ENCODE results near the gene NSDHL. TPM values are rescaled to one million over a fixed set of nuclear protein-coding genes. Genes with fewer than 3 reads are reported as not detected.
"Not testable (repeated sequence)": the region's sequence is repeated elsewhere in the genome, so short reads cannot be mapped to it uniquely, and the experiment has no call there.

The NSDHL gene
- total RNA-seq, 2 donors from 2014 or later = 21.1 to 22.2 TPM

DNA sequence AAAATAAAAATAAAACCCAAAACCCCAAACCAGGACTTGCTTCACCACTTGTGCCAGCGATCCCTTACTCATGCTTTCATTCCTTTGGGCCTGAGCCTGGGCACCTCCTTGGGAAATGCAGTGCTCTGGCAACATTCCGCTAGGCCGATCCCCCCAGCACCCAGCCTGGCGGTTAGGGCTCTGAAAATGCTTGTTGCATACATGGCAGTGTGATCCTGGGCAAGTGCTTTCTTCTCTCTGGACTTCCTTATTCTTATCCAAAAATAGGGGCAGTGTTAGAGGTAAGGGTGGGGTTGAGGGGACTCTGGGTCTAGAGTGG is 71.6 kb downstream of the NSDHL start:
- H3K36me3 Mint-ChIP-seq = no peaks in the 10 kb centered on the region
- H3K4me3 Mint-ChIP-seq = no peak overlapping the region

GRCh38 chrX:152903589-152903988 is 72.7 kb downstream of the NSDHL start:
- H3K27ac Mint-ChIP-seq = no peak overlapping the region
- H3K27me3 Mint-ChIP-seq = peaks cover 0 to 8% of the 10 kb centered on the region in 2 donors
- DNase-seq (ENCODE audit: low spot score) = no peak
- H3K36me3 Mint-ChIP-seq = no peaks in the 10 kb centered on the region
- H3K4me3 Mint-ChIP-seq = no peak overlapping the region
- no peak for ATAC-seq
- no peaks in the 10 kb centered on the region for H3K4me1 Mint-ChIP-seq (ENCODE audit: low read depth in 2 of 2)
- no peaks in the 10 kb centered on the region for H3K9me3 Mint-ChIP-seq

More for the DNA sequence above, 71.6 kb downstream of the NSDHL start:
- DNase-seq (ENCODE audit: low spot score) (no peak), ATAC-seq (no peak)
- H3K4me1 Mint-ChIP-seq (ENCODE audit: low read depth in 2 of 2) = no peaks in the 10 kb centered on the region
- peaks cover 0 to 8% of the 10 kb centered on the region in 2 donors for H3K27me3 Mint-ChIP-seq
- no peak overlapping the region for H3K27ac Mint-ChIP-seq
- H3K9me3 Mint-ChIP-seq = no peaks in the 10 kb centered on the region

DNA sequence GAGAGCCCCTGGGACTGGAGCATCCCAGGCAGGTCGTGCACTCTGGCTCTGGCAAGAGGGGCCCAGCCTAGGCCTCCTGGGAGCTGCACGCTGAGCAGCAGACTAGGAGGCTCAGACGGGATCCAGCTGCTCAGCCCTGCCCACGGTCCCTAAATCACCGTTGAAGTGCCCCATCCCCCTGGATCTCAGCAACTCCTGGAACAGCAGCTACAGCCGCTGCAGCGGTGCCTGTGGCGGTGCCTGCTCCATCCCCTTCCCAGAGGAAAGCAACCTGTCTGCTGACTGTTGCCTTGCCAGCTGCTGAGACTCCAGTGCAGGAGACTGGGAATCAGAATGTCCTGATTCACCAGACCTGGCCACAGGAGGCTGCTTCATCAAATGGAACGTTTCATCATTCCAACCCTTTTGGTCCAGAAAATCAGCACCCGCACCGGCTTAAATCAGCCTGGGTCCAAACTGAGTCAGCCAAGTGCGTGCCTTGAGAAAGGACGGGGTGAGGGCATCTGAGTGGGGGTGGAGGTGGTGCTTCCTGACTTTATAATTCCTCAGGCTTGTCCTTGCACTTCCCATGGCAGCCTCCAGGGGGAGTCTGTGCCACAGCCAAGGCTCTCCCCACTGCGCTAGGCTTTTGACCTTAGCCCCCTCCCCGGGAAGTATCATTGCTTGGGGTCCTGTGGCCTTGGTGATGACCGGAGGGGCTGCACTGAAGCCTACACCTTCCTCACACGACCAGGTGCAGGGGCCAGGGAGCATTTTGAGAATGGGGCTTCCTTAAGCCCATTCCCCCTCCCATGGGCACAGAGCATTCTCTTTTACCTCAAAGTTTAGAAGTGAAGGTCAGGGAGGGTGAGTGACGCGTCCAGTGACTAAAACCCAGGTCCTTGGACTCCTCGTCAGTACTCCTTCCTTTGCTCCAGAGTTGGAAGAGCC is 73.6 kb downstream of the NSDHL start:
- H3K9me3 Mint-ChIP-seq = no peaks in the 10 kb centered on the region
- no peaks in the 10 kb centered on the region for H3K36me3 Mint-ChIP-seq
- DNase-seq (ENCODE audit: low spot score) = peak; percentile 61
- no peak overlapping the region for H3K27ac Mint-ChIP-seq
- no peaks in the 10 kb centered on the region for H3K4me1 Mint-ChIP-seq (ENCODE audit: low read depth in 2 of 2)
- no peak overlapping the region for H3K4me3 Mint-ChIP-seq
- peaks cover 0 to 8% of the 10 kb centered on the region in 2 donors for H3K27me3 Mint-ChIP-seq
- ATAC-seq = peak in 1 of 2 donors; percentile 48

DNA sequence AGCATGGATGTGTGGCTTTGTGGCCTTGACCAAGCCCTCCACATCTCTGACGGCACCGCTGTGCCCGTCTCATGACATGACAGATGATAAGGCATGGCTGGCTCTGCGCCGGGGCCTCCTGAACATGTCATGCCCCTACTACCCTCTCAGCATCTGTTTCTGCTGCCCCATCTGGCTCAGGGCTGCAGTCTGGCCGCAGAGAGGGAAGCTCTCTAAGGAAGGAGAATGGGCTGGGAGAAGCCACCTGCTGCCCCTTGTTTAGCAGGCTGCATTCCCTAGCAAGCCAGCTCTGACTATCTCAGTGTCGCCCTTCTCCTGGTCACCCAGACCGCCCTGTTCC is 74.2 kb downstream of the NSDHL start:
- Mint-ChIP-seq H3K27me3 (peaks cover 0 to 8% of the 10 kb centered on the region in 2 donors), H3K36me3 (no peaks in the 10 kb centered on the region), H3K4me1 (ENCODE audit: low read depth in 2 of 2) (no peaks in the 10 kb centered on the region), H3K4me3 (no peak overlapping the region), H3K9me3 (no peaks in the 10 kb centered on the region), H3K27ac (no peak overlapping the region)
- ATAC-seq (no peak), DNase-seq (ENCODE audit: low spot score) (no peak)

DNA sequence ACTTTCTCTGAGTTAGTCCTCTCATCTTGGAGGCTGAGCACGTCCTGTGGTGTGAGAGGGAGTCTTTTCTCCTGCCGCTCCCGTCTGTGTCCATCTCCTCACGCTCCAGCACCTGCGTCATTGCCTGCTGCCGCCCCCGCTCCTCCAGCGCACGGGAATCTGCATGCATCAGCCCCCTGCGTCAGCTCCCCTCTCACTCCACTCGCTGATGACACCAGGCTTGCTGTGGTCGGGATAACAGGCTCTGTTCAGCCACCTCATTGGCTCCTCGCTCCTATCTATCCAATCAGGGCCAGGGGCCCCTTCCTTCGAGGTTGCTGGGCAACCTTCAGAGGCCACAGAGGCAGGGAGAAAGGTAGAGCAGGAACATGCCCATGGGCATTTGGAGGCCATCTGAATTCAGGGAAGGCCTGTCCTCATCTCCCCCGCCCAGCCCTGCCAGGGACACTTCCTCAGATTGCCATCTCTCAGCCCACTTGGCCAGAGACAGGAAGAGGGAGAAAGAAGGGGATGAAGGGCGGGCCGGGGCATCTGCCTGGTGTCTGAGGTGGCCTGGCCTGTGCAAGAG is 76.3 kb downstream of the NSDHL start:
- H3K27ac Mint-ChIP-seq = no peak overlapping the region

DNA sequence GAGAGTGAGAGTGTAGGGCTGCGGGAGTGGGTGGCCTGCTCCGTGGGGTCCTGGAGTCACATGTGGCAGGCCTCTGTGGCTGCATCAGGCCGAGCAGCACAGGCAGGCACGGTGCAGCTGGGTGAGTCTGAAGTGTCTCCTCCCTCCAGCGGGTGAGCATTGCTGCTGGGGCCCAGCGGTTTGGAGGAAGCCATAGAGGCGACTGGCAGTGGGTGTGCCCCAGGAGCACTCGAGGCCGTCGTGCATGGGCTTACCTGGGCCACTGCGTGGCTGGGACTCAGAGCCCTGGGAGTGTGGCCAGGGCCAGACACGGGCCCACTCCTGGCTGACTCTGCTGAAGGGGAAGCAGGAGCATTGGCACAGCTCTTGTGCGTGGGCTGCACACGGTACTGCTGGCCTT is 77.6 kb downstream of the NSDHL start:
- no peaks in the 10 kb centered on the region for H3K4me1 Mint-ChIP-seq (ENCODE audit: low read depth in 2 of 2)
- no peak overlapping the region for H3K4me3 Mint-ChIP-seq
- DNase-seq (ENCODE audit: low spot score) (no peak), ATAC-seq (no peak)
- peaks cover 0 to 4% of the 10 kb centered on the region in 2 donors for H3K27me3 Mint-ChIP-seq
- H3K36me3 Mint-ChIP-seq = no peaks in the 10 kb centered on the region
- H3K27ac Mint-ChIP-seq = no peak overlapping the region
- no peaks in the 10 kb centered on the region for H3K9me3 Mint-ChIP-seq

More for the DNA sequence above, 76.3 kb downstream of the NSDHL start:
- Mint-ChIP-seq H3K36me3 (no peaks in the 10 kb centered on the region), H3K27me3 (peaks cover 0 to 6% of the 10 kb centered on the region in 2 donors), H3K4me1 (ENCODE audit: low read depth in 2 of 2) (no peaks in the 10 kb centered on the region), H3K9me3 (no peaks in the 10 kb centered on the region), H3K4me3 (no peak overlapping the region)
- no peak for ATAC-seq
- no peak for DNase-seq (ENCODE audit: low spot score)

DNA sequence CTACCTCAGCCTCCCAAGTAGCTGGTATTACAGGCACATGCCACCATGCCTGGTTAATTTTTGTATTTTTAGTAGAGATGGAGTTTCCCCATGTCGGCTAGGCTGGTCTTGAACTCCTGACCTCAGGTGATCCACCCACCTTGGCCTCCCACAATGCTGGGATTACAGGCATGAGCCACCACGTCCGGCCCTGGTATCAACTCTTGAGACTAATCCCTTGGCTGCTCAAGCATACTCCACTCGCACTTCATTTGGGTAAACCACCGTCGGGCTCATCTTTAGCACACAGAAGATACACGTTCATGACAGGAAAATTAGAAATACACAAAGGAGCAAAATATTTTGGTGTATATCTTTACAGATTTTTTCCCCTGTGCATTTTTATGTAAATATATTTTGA is 79.2 kb downstream of the NSDHL start:
- DNase-seq (ENCODE audit: low spot score); H3K4me3 Mint-ChIP-seq; ATAC-seq; H3K4me1 Mint-ChIP-seq (ENCODE audit: low read depth in 2 of 2); H3K9me3 Mint-ChIP-seq; H3K27ac Mint-ChIP-seq; H3K27me3 Mint-ChIP-seq; H3K36me3 Mint-ChIP-seq: not testable (repeated sequence)

GRCh38 chrX:152912106-152912505 is 81.2 kb downstream of the NSDHL start:
- ATAC-seq (no peak), DNase-seq (ENCODE audit: low spot score) (no peak)
- Mint-ChIP-seq H3K27me3 (peaks cover 0 to 5% of the 10 kb centered on the region in 2 donors), H3K27ac (no peak overlapping the region), H3K4me1 (ENCODE audit: low read depth in 2 of 2) (no peaks in the 10 kb centered on the region), H3K36me3 (no peaks in the 10 kb centered on the region), H3K9me3 (no peaks in the 10 kb centered on the region), H3K4me3 (no peak overlapping the region)

DNA sequence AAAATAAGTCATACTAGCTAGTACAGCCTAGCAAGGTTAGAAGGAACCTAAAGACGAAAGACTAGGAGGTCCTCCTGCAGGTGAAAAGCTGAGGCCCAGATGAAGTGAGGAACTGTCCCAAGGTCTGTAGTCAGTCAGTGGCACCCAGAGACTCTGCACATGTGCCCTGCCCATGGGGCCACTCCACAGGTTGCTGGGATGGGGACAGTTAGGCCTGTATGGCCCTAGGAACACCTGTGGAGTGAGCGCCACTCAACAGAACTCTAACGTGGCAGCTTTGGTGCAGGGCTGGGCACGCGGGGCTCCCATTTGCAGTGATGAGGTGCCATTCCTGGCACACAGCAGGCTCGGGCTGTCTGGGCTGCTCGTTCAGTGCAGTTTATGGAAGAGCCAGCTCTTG is 81.8 kb downstream of the NSDHL start:
- no peaks in the 10 kb centered on the region for H3K9me3 Mint-ChIP-seq
- H3K27ac Mint-ChIP-seq = no peak overlapping the region
- DNase-seq (ENCODE audit: low spot score) = no peak
- peaks cover 0 to 3% of the 10 kb centered on the region in 2 donors for H3K27me3 Mint-ChIP-seq
- no peak overlapping the region for H3K4me3 Mint-ChIP-seq
- H3K36me3 Mint-ChIP-seq = no peaks in the 10 kb centered on the region
- no peak for ATAC-seq
- no peaks in the 10 kb centered on the region for H3K4me1 Mint-ChIP-seq (ENCODE audit: low read depth in 2 of 2)

- no peak for ATAC-seq
- no peak for DNase-seq (ENCODE audit: low spot score)
- Mint-ChIP-seq H3K27ac (no peak overlapping the region), H3K4me3 (no peak overlapping the region), H3K27me3 (peaks cover 0 to 3% of the 10 kb centered on the region in 2 donors), H3K9me3 (no peaks in the 10 kb centered on the region), H3K36me3 (no peaks in the 10 kb centered on the region), H3K4me1 (ENCODE audit: low read depth in 2 of 2) (no peaks in the 10 kb centered on the region)
Observed at GRCh38 chrX:152913346-152913745, 82.5 kb downstream of the NSDHL start.

GRCh38 chrX:152913910-152914309 is 83.0 kb downstream of the NSDHL start:
- Mint-ChIP-seq H3K9me3 (no peaks in the 10 kb centered on the region), H3K4me3 (no peak overlapping the region), H3K27ac (no peak overlapping the region), H3K36me3 (no peaks in the 10 kb centered on the region), H3K27me3 (peaks cover 0 to 3% of the 10 kb centered on the region in 2 donors), H3K4me1 (ENCODE audit: low read depth in 2 of 2) (no peaks in the 10 kb centered on the region)
- DNase-seq (ENCODE audit: low spot score) (no peak), ATAC-seq (no peak)

- Mint-ChIP-seq H3K27ac (no peak overlapping the region), H3K4me1 (ENCODE audit: low read depth in 2 of 2) (no peaks in the 10 kb centered on the region), H3K4me3 (no peak overlapping the region), H3K27me3 (peaks cover 0 to 3% of the 10 kb centered on the region in 2 donors), H3K9me3 (no peaks in the 10 kb centered on the region), H3K36me3 (no peaks in the 10 kb centered on the region)
- ATAC-seq = no peak
- no peak for DNase-seq (ENCODE audit: low spot score)
Observed at GRCh38 chrX:152915541-152916241, 84.8 kb downstream of the NSDHL start.

DNA sequence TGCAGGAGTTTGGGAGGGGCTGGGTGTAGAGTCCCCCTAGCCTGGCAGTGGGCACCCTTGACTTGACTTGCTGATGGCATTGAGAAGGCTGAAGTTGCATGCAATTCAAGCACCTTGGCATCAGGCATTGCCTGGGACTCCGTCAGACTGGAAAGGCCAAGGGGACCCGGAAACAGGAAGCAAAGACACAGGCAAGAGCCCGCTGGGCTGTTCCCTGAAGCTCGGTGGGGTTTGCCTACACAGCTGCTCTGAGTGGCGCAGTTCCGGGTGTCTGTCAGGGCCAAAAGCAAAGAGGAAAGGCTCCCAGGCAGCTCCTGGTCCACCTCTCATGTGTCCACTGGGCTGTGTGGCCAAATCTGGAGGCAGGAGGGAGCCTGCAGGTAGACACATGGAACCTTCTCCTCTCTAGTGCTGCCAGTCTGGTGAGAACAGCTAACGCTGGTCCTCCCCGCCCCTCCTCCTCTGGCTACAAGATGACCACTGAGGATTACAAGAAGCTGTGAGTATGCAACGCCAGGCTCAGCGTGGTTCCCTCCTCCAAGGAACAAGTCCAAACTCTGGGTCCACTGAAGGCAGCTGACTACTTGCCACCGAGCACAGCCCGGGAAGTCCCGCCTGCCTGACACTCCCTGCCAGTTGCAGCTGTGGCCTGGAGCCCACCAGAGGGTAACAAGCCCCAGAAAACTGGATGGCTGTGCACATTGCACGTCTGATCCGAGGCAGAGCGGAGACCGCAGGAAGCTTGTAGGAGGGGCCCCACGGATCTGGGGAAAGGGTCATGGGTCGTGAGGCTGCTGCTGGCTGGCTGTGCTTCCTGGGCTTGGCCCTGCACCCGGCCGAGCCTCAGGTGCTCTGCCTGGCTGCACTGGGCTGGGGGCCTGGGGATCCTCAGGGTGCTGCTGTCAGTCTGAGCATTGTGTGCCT is 87.1 kb downstream of the NSDHL start:
- H3K27ac Mint-ChIP-seq = no peak overlapping the region
- no peaks in the 10 kb centered on the region for H3K9me3 Mint-ChIP-seq
- no peak for ATAC-seq
- H3K36me3 Mint-ChIP-seq = no peaks in the 10 kb centered on the region
- H3K4me3 Mint-ChIP-seq = no peak overlapping the region
- H3K4me1 Mint-ChIP-seq (ENCODE audit: low read depth in 2 of 2) = no peaks in the 10 kb centered on the region
- no peak for DNase-seq (ENCODE audit: low spot score)
- H3K27me3 Mint-ChIP-seq = peaks cover 0 to 3% of the 10 kb centered on the region in 2 donors
